ENCODE data around the gene ULBP1. TPM values are rescaled to one million over a fixed set of nuclear protein-coding genes. Genes with fewer than 3 reads are reported as not detected.
A peak's percentile ranks its signal among the peaks of the same experiment; 100 is the strongest.
"Not testable (repeated sequence)": the region's sequence is repeated elsewhere in the genome, so short reads cannot be mapped to it uniquely, and the experiment has no call there.

The ULBP1 gene
- 0.07 and 0.38 TPM in 2 replicates for total RNA-seq (2014; rRNA removed; shearing (Covaris generic))

DNA sequence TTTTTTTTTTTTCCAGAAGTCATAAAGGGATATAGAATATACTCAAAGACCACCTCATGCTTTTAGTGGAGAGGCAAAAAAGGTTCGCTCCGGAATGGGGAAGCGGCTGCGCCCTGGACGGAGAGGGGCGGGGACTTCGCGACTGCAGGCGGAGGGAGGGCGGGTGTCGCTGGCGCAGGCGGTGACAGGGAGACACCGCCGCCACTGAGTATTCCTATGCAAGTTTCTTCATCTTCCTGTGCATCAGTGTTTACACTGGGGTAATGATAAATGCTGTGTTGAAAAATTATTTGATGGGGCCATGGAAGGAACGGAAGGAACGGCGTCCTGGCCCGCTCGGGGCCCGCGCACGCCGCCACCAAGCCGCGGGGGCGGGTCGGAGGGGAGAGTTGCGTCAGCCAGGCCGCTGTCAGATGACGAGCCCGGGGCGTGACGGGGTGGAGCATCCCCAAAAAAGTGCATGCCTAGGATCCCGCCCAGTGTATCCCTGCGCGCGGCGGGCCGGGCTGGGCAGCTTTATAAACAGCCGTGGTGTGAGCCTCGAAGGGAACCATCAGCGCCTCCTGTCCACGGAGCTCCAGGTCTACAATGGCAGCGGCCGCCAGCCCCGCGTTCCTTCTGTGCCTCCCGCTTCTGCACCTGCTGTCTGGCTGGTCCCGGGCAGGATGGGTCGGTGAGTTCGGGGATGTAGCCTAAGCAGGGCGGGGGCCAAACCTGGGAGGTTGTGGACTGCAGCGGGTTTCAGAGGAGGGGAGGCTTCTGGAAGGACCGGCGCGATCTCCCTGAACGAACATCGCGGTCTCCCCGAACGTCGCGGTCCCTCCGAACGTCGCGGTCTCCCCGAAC is at the start of gene ULBP1:
Gene ULBP1, plus strand, starts transcription at position 482 of the 846 bp plus-strand sequence. Its CDS starts 107 bp downstream, at position 589.
- DNase-seq (ENCODE audit: low spot score), result peak; percentile 20

- DNase-seq (ENCODE audit: low spot score), result no peak
Observed at GRCh38 chr6:149915970-149916865, 47.5 kb upstream of the ULBP1 start.

DNA sequence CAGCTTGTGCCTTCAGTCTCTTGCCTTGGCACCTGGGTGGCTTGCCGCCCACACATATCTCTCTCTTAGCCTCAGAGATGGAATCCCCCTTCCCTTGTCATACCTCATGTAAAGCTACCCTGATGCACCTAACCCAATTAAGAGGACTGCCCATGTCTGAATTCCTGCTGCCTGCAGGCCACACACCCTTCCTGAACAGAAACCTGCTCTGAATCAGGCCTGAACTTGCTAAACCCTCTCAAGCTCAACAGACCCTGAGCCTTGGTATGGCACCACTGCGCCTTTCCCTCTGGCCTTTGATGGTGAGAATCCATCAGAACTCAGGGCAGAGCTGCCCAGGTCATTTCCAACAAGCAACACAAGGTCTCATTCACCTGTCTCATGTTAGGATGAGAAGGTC is 46.1 kb upstream of the ULBP1 start:
- DNase-seq (ENCODE audit: low spot score), result no peak

DNA sequence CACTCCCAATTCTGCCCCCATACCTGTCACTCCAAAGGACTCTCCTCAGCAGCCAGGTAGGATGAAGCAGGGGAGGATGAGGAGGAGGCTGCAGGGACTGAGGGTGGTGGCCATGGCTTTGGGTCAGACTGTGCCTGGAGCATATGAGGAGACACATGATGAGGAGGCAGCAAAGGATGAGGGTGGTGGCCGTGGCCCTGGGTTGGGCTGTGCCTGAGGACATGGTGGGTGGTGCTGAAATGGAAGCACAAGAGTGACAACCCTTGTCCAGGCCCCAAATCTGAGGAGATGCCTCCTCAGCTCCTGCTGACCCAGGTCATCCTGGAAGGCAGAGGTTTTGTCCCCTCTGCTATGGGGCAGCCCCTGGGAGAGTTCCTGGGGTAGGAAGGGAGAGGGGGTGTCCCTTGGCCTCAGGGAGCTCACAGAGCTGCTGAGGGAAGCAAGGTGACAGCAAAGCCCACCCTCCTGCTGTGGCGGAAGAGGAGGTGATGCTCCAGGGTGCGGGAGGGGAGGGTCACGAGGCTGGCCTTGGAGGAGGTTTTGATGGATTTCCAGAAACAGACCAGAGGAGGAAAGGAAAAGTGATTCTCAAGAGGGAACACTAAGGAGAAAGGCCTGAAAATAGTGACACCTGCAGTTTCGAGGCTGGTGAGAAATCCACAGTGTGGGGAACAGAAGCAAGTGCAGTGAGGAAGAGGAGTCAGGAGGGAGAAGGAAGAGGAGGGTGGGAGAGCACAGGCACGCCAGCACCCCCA is 45.4 kb upstream of the ULBP1 start:
- no peak for DNase-seq (ENCODE audit: low spot score)

DNA sequence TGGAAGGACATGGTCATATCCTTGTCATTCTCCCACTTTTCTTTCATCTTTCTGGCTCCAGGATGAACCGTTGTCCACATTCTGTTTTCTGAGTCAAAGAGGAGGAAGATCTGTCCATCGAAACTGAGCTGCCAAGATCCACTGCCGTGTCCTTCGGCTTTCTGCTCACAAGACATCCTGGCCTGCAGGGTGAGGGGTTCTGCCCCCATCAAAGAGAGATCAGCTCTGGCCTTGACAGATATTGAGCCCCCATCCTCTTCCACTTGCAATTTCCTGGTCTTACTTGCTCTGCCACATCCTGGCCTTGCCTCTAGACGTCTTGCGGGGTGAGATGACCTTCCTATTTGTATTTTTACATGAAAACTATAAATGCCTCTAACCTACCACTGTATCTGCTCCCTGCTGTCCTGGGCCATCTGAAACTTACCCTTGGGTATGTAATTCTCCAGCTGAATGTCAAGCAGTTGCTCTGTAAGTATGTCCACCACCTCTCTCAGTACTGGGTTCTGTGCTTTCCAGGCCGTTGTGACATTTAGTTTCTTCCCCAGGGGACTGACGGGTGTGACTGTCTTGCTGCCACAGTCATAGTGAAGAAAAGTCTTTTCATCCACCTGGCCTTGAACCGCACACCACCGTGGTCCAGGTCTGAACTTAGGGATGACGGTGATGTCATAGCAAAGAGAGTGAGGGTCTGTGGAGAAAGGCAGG is 44.5 kb upstream of the ULBP1 start:
- DNase-seq (ENCODE audit: low spot score), result not testable (repeated sequence)

- no peak for DNase-seq (ENCODE audit: low spot score)
Observed at GRCh38 chr6:149919834-149920225, 43.9 kb upstream of the ULBP1 start.

DNA sequence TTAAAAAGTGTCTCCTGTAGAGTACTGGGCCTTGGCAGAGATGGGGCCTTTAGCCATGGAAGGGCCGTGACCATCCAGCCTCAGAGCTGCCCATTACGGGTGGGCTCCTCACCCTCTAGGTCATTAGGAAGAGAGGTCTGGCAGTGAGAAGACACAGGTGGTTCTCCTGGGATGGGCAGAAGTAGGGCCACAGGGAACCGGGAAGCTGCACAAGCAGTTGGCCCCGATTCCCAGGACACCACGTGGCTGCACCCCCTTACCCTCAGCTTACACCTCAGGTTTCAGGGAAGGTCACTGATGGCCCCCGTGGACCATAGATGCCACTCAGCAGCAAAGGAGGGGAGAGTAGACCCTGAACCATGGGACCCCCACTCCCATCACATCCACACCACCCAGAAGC is 42.4 kb upstream of the ULBP1 start:
- no peak for DNase-seq (ENCODE audit: low spot score)

DNA sequence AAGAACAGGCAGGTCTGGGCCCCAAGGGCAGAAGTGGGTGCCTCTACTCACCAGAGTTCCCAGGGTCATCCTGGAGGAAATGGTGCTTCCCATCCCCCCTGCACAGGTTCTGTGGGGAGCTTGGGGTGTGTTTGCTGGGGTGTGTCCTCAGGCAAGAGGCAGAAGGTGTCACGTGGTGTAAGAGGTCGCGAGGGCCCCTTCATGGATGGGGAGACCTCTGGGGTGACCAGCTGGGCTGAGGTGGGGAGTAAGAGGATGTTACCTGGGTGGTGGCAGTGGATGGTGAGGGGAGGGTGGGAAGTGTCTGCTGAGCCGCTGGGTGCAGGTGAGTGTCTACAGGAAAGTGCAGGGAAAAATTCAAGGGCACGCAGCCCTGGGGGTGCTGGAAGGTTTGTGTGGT is 41.7 kb upstream of the ULBP1 start:
- not testable (repeated sequence) for DNase-seq (ENCODE audit: low spot score)

DNA sequence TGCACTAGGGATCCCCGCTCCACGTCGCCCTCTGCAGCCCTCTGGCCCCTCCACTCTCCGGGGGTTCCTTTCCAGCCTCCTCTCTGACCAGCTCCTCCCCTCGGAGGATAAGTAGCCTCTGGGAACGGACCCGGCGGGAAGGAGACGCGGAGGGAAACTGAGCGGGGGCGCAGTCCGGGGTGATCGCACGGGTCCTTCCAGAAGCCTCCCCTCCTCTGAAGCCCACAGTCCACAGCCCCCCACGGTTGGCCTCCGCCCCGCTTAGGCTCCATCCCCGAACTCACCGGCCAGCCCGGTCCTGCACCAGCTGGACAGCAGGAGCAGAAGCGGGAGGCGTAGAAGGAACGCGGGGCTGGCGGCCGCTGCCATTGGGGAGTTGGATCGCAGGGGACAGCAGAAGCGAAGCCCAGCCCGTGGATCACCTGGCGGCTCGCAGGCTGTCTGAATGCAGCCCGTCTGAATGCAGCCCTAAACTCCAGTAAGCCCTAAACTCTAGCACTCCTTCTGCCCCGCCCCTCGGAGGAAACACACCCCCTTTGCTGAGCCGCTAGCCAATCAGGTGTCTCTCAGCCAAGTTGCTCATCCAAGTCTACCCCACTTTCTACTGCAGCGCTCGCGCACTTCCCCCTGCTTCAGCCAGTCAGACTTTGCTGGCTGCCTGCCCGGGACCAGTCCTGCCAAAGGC is 41.0 kb upstream of the ULBP1 start, which contains the start of gene RAET1G:
Gene RAET1G, minus strand, starts transcription at position 480 of the 685 bp plus-strand sequence. Its CDS starts 111 bp downstream, at position 369.
- DNase-seq (ENCODE audit: low spot score), result peak; percentile 81

DNA sequence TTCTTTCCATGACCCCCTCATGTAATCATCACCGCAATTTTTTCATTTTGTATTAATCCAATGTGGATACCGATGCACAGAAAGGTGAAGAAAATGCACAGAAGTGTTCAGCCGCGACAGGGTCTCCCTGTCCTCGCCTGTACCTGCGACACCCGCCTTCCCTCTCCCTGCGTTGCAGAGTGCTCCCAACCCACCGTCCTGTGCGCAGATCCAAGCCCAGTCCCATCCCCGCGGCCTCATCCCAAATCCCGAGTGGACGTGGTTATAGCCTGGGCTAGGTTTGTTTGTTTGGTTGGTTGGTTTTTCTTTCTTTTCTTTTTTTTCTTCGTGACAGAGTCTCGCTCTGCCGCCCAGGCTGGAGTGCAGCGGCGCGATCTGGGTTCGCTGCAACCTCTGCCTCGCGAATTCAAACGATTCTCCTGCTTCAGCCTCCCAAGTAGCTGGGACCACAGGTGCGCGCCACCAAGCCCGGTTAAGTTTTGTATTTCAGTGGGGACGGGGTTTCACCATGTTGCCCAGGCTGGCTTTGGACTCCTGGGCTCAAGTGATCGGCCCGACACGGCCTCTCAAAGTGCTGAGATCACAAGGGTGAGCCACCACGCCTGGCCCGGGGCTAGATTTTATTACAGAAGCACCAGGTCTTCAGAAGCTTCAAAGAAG is 40.3 kb upstream of the ULBP1 start:
- DNase-seq (ENCODE audit: low spot score), result no peak

DNA sequence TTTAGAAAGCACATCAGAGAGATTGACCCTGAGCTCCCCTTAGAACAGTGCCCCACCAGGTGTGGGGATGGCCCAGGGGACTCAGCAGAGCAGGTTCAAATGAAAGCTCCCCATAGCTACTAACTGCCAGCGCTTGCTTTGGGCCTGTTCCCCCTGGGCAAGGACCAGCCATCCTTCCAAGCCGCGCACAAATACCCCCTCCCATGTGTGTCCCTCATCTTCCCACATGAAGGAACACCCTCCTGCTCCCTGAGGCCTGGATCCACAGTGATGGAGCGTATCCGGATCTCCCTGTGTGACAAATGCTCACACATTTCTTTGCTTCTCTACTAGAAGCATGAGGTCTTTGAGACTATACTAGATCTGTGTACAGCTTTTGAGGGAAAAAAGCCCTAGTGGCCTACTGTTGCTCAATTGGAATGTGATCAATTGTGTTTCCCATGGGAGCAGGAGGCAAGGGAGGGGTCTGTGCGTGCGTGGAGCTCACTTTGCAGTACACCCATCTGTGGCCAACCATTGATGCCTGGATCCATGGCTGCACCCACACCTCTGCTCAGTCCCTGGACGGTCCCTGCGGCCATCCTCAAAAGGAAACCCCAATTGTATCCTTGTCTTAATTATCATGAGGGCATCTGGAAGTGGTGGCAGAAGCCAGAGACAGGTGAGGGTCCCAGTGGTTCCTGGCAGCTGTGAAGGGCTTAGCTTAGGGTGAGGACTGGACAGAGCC is 39.4 kb upstream of the ULBP1 start:
- DNase-seq (ENCODE audit: low spot score), result no peak

GRCh38 chr6:149924933-149925252 is 38.9 kb upstream of the ULBP1 start:
- no peak for DNase-seq (ENCODE audit: low spot score)

DNA sequence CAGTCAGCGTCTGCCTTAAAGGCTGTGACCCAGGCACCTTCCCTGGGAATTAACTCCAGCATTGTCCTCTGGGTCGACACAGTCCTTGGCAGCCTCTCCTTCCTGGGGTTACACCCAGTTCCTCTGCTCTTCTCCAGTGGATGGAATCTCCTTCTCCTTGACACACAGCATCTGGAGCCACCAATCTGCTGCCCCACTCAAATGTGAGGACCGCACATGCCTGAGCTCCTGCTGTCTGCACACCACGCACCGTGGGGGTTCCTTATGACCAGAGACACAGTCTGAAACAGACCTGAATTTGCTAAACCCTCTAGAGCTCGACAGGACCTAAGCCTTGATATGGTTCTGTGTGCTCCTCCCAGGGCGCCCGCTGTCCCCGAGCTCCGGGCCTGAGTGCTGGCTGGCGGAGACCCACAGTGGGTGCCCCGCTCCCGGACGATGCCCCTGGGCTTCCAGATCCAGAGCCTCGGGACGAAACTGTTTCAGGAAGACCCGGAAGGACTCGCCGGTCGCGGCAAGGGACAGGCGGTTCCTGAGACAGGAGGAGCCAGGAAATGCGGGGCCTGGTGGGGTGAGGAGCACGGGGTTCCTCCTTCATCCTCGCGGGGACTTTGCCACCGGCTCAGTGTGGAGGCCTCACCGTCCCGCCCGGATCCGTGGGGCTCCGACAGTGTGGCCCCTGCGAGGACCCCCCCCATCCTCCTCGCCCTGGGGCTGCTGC is 38.3 kb upstream of the ULBP1 start:
- DNase-seq (ENCODE audit: low spot score), result no peak

- DNase-seq (ENCODE audit: low spot score), result peak; percentile 69
Observed at GRCh38 chr6:149925974-149926777, 37.6 kb upstream of the ULBP1 start.

DNA sequence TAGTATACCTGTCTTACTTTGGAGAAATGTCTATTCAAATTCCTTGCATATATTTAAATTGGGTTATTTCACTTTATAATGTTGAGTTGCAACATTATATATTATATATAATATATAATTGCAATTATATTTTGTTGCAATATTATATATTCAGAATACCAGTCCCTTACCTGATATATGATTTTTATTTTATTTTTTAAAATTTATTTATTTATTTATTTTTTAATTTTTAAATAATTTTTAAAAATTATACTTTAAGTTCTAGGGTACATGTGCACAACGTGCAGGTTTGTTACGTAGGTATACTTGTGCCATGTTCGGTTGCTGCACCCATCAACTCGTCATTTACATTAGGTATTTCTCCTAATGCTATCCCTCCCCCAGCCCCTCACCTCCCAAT is 36.7 kb upstream of the ULBP1 start:
- not testable (repeated sequence) for DNase-seq (ENCODE audit: low spot score)

DNA sequence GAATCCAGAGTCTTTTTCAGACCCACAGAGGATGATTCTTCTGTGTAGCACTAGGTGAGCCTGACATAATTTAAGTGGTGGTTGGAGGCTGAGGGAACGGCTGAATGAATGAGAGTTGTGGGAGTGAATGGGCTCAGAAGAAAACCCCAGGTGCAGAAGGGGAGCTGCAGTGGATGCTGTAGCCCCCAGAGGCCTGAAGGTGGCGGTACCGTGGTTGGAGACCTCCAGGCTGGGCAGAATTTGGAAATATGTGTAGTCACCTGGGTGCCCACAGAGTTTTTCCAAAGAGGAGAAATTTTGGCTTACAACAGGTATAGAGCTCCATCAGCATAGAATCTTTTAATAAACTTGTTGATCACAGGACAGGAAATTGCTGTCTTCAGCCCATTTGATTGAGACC is 34.3 kb upstream of the ULBP1 start:
- no peak for DNase-seq (ENCODE audit: low spot score)

DNA sequence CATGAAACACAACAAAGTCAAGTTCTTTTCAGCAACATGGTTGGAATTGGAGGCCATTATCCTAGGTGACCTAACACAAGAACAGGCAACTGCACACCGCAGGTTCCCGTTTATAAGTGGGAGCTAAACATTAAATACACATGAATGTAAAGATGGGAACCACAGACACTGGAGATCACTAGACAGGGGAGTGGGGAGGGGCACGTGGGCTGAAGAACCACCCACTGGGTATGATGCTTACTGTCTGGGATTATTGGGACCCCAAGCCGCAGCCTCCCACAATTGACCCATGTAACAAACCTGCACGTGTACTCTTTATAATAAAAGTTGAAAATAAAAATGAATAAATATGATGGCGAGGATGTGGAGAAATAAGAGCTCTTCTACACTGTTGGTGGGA is 32.2 kb upstream of the ULBP1 start:
- DNase-seq (ENCODE audit: low spot score), result no peak

GRCh38 chr6:149933036-149933435 is 30.7 kb upstream of the ULBP1 start:
- DNase-seq (ENCODE audit: low spot score), result no peak
